SH-SY5Y (cell line): ENCODE results near the gene COL6A3.

Experiments used
- GATA2 ChIP-seq: IDR thresholded peaks from 2 replicates; pipeline ENCODE4 v1.6.1; 2011; ENCODE audit warnings: mild to moderate bottlenecking, low read depth, low read length
- GATA3 ChIP-seq: IDR thresholded peaks from 2 replicates; pipeline ENCODE4 v1.6.1; 2011; ENCODE audit warnings: low read depth, mild to moderate bottlenecking, low read length, moderate library complexity

GRCh38 chr2:237351796-237352195 lies 62.2 kb downstream of the COL6A3 start:
- TF ChIP-seq GATA2 (peak; percentile 36; the same call in 1 of the 2 replicates), GATA3 (no peak)
